ENCODE measurements around the gene DLGAP4.

The DLGAP4 gene

GRCh38 chr20:36425166-36425565, 119.0 kb downstream of the DLGAP4 start:
- TF ChIP-seq CTCF (IDR thresholded peaks at IDR 0.05; ENCODE audit: low read depth, low read length), result no peak
- no peak overlapping the region for H3K4me3 ChIP-seq (ENCODE audit: low read depth, low read length)

- TF ChIP-seq CTCF (IDR thresholded peaks at IDR 0.05; ENCODE audit: low read depth, low read length), result no peak
- no peak overlapping the region for H3K4me3 ChIP-seq (ENCODE audit: low read depth, low read length)
These were observed 125.5 kb downstream of the DLGAP4 start for GRCh38 chr20:36431604-36432003.

GRCh38 chr20:36432096-36432495, 126.0 kb downstream of the DLGAP4 start:
- no peak for TF ChIP-seq CTCF (IDR thresholded peaks at IDR 0.05; ENCODE audit: low read depth, low read length)
- no peak overlapping the region for H3K4me3 ChIP-seq (ENCODE audit: low read depth, low read length)

- TF ChIP-seq CTCF (IDR thresholded peaks at IDR 0.05; ENCODE audit: low read depth, low read length), result no peak
These were observed 128.2 kb downstream of the DLGAP4 start for GRCh38 chr20:36434383-36434782.

GRCh38 chr20:36435124-36435523, 129.0 kb downstream of the DLGAP4 start:
- no peak for TF ChIP-seq CTCF (IDR thresholded peaks at IDR 0.05; ENCODE audit: low read depth, low read length)
- H3K4me3 ChIP-seq (ENCODE audit: low read depth, low read length), result no peak overlapping the region

More at GRCh38 chr20:36434383-36434782, 128.2 kb downstream of the DLGAP4 start:
- no peak overlapping the region for H3K4me3 ChIP-seq (ENCODE audit: low read depth, low read length)

GRCh38 chr20:36435592-36436541, 129.7 kb downstream of the DLGAP4 start:
- H3K4me3 ChIP-seq (ENCODE audit: low read depth, low read length), result no peak overlapping the region
- no peak for TF ChIP-seq CTCF (IDR thresholded peaks at IDR 0.05; ENCODE audit: low read depth, low read length)

GRCh38 chr20:36439040-36439730, 133.0 kb downstream of the DLGAP4 start:
- no peak overlapping the region for H3K4me3 ChIP-seq (ENCODE audit: low read depth, low read length)
- peak; percentile 89 for TF ChIP-seq CTCF (IDR thresholded peaks at IDR 0.05; ENCODE audit: low read depth, low read length)

Measured in WI38 (cell line).